Neutrophil (primary cell): ENCODE results near the gene ATXN8OS.
"Not testable (repeated sequence)": the region's sequence is repeated elsewhere in the genome, so short reads cannot be mapped to it uniquely, and the experiment has no call there.

Source experiments
- H3K27ac ChIP-seq: fragments of 200-600 bp; sonication (generic); 2 replicates; pipeline ENCODE4 v1.5.1; 2016; ENCODE audit warnings: mild to moderate bottlenecking, moderate library complexity
- H3K27me3 ChIP-seq: fragments of 200-600 bp; sonication (generic); 2 replicates; pipeline ENCODE4 v1.6.0; 2016; ENCODE audit warnings: mild to moderate bottlenecking
- H3K36me3 ChIP-seq: fragments of 200-600 bp; sonication (generic); 2 replicates; pipeline ENCODE4 v1.5.1; 2017
- H3K4me1 ChIP-seq, 2 experiments: fragments of 200-600 bp in 1 of 2; sonication (generic) in 1 of 2; 1 replicate in 1 of 2; 2 replicates in 1 of 2; pipeline versions ENCODE4 v1.5.1 to v1.6.1; 2013 to 2016; ENCODE audit warnings: low read depth in 1 of 2, low read length in 1 of 2, mild to moderate bottlenecking in 1 of 2, moderate library complexity in 1 of 2; ENCODE audit not compliant: control insufficient read depth in 1 of 2, insufficient read depth in 1 of 2
- H3K4me3 ChIP-seq, 2 experiments: fragments of 200-600 bp in 1 of 2; sonication (generic) in 1 of 2; 1 replicate in 1 of 2; 2 replicates in 1 of 2; pipeline ENCODE4 v1.5.1; 2013 to 2016; ENCODE audit warnings: low read depth in 1 of 2, low read length in 1 of 2, mild to moderate bottlenecking in 1 of 2, moderate library complexity in 1 of 2
- H3K9me3 ChIP-seq: fragments of 200-600 bp; sonication (generic); 2 replicates; pipeline ENCODE4 v1.5.1; 2016
- CTCF ChIP-seq: fragments of 200-600 bp; sonication (generic); IDR thresholded peaks from 2 replicates; pipeline ENCODE4 v1.5.1; 2016; ENCODE audit warnings: antibody characterized with exemption

Gene ATXN8OS

GRCh38 chr13:70125693-70126092 is 18.1 kb downstream of the ATXN8OS start:
- Histone ChIP-seq H3K36me3 (no peaks in the 10 kb centered on the region), H3K27ac (no peak overlapping the region), H3K4me1 (no peaks in the 10 kb centered on the region), H3K27me3 (no peaks in the 10 kb centered on the region), H3K9me3 (no peaks in the 10 kb centered on the region), H3K4me3 (no peak overlapping the region)
- TF ChIP-seq CTCF, result no peak

- no peak for TF ChIP-seq CTCF
- Histone ChIP-seq H3K4me1 (no peaks in the 10 kb centered on the region), H3K4me3 (no peak overlapping the region), H3K27me3 (no peaks in the 10 kb centered on the region), H3K9me3 (no peaks in the 10 kb centered on the region), H3K36me3 (no peaks in the 10 kb centered on the region), H3K27ac (no peak overlapping the region)
Observed at GRCh38 chr13:70128098-70128497, 20.5 kb downstream of the ATXN8OS start.

- not testable (repeated sequence) for H3K27me3 ChIP-seq, H3K27ac ChIP-seq, H3K4me1 ChIP-seq, H3K36me3 ChIP-seq, H3K9me3 ChIP-seq, H3K4me3 ChIP-seq
Observed at GRCh38 chr13:70142658-70143057, 35.0 kb downstream of the ATXN8OS start.

- H3K27me3 ChIP-seq, result no peaks in the 10 kb centered on the region
- no peaks in the 10 kb centered on the region for H3K4me1 ChIP-seq
- no peak overlapping the region for H3K4me3 ChIP-seq
- H3K9me3 ChIP-seq, result no peaks in the 10 kb centered on the region
- no peak overlapping the region for H3K27ac ChIP-seq
- no peak for TF ChIP-seq CTCF
- H3K36me3 ChIP-seq, result no peaks in the 10 kb centered on the region
Observed at GRCh38 chr13:70162141-70162540, 54.5 kb downstream of the ATXN8OS start.

- Histone ChIP-seq H3K36me3 (no peaks in the 10 kb centered on the region), H3K4me3 (no peak overlapping the region), H3K9me3 (no peaks in the 10 kb centered on the region), H3K27ac (no peak overlapping the region), H3K4me1 (no peaks in the 10 kb centered on the region), H3K27me3 (no peaks in the 10 kb centered on the region)
- no peak for TF ChIP-seq CTCF
Observed at GRCh38 chr13:70170689-70171088, 63.1 kb downstream of the ATXN8OS start.

GRCh38 chr13:70171151-70171550 is 63.5 kb downstream of the ATXN8OS start:
- no peak overlapping the region for H3K4me3 ChIP-seq
- TF ChIP-seq CTCF, result no peak

More at GRCh38 chr13:70171151-70171550, 63.5 kb downstream of the ATXN8OS start:
- Histone ChIP-seq H3K4me1 (no peaks in the 10 kb centered on the region), H3K27me3 (no peaks in the 10 kb centered on the region), H3K9me3 (no peaks in the 10 kb centered on the region), H3K36me3 (no peaks in the 10 kb centered on the region), H3K27ac (no peak overlapping the region)
